SU-DHL-6 (cell line): Measurements from ENCODE around the gene SNX25.

Source experiments
- EZH2phosphoT487 ChIP-seq: fragments of 200-600 bp; sonication (generic), shearing (Covaris generic); conservative IDR thresholded peaks from 2 replicates; pipeline ENCODE4 v1.6.1; 2018; ENCODE audit warnings: mild to moderate bottlenecking, antibody characterized with exemption, low read length, moderate library complexity, mixed read lengths
- TF ChIP-seq, protein P1 (sequence below): fragments of 200-600 bp; sonication (generic); IDR thresholded peaks from one replicate; pipeline ENCODE4 v1.5.1; 2017; ENCODE audit warnings: antibody characterized with exemption, mild to moderate bottlenecking, low read length, moderate library complexity; ENCODE audit not compliant: insufficient read depth, poor library complexity, severe bottlenecking

- TF ChIP-seq, protein P1, sequence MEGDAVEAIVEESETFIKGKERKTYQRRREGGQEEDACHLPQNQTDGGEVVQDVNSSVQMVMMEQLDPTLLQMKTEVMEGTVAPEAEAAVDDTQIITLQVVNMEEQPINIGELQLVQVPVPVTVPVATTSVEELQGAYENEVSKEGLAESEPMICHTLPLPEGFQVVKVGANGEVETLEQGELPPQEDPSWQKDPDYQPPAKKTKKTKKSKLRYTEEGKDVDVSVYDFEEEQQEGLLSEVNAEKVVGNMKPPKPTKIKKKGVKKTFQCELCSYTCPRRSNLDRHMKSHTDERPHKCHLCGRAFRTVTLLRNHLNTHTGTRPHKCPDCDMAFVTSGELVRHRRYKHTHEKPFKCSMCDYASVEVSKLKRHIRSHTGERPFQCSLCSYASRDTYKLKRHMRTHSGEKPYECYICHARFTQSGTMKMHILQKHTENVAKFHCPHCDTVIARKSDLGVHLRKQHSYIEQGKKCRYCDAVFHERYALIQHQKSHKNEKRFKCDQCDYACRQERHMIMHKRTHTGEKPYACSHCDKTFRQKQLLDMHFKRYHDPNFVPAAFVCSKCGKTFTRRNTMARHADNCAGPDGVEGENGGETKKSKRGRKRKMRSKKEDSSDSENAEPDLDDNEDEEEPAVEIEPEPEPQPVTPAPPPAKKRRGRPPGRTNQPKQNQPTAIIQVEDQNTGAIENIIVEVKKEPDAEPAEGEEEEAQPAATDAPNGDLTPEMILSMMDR, result no peak
- TF ChIP-seq EZH2phosphoT487, result no peak
Observed at GRCh38 chr4:185254434-185254833, 45.0 kb downstream of the SNX25 start.
